ENCODE measurements around the gene NUP210. TPM values are rescaled to one million over a fixed set of nuclear protein-coding genes. Genes with fewer than 3 reads are reported as not detected.

NUP210 gene
- total and polyA plus RNA-seq, 2 experiments from 2014 or later = 13.8 to 73.9 TPM

DNA sequence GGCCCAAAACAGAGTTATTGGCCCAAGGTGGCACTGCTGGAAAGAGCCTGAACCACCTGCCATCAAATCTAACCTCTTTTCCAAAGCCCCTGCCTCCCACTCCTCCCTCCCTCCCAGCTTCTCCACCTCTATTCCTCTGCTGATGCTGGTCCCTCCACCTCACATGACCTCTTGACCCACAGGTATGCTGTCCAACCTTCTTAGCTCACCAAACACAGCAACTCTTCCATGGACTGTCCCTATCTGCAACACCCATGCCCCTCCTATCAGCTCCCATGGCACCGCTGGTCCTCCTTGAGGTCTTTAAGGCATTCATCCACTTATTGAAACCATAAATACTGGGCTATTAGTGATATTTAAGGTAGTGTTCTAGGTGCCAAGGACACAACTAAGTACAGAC, 12.6 kb downstream of the NUP210 start:
- Histone ChIP-seq H3K27ac (ENCODE audit: low read depth) (no peak overlapping the region), H3K79me2 (replicated peaks; ENCODE audit: insufficient read depth) (peaks cover 45% of the 10 kb centered on the region)
- no peak for ATAC-seq

More for the DNA sequence above, 12.6 kb downstream of the NUP210 start:
- H3K36me3 Mint-ChIP-seq (ENCODE audit: low read depth) = peaks cover 14% of the 10 kb centered on the region; the same call in 2 of the 3 replicates
- peaks cover 3% of the 10 kb centered on the region; the same call in 2 of the 3 replicates for H3K9me3 Mint-ChIP-seq
- Histone ChIP-seq H3K27me3 (ENCODE audit: insufficient read depth) (no peaks in the 10 kb centered on the region), H2AFZ (no peak overlapping the region), H3K9me2 (ENCODE audit: insufficient read depth) (no peaks in the 10 kb centered on the region), H3K4me2 (no peak overlapping the region), H3F3A (replicated peaks; ENCODE audit: low read depth) (no peaks in the 10 kb centered on the region), H3K4me3 (no peak overlapping the region), H3K4me1 (ENCODE audit: insufficient read depth) (0 out of 2 replicates have a peak, but pooled peaks cover 5% of the 10 kb centered on the region), H4K20me1 (replicated peaks; ENCODE audit: insufficient read depth) (peaks cover 3% of the 10 kb centered on the region), H3K36me3 (ENCODE audit: insufficient read depth) (no peaks in the 10 kb centered on the region; the same call in 1 of the 2 replicates)
- H3K27ac Mint-ChIP-seq = no peak overlapping the region; the same call in 1 of the 2 replicates
- peaks cover 17% of the 10 kb centered on the region for H3K4me1 Mint-ChIP-seq
- H3K27me3 Mint-ChIP-seq (ENCODE audit: insufficient read depth, low read depth, poor library complexity) = peaks cover 12% of the 10 kb centered on the region
- TF ChIP-seq EZH2 (IDR thresholded peaks at IDR 0.05; ENCODE audit: low read depth, unreplicated experiment) (no peak), ZNF331 (CRISPR knock-in tag; IDR thresholded peaks at IDR 0.05; ENCODE audit: low read depth) (no peak), ZNF114 (CRISPR knock-in tag; IDR thresholded peaks at IDR 0.05) (no peak), CREB1 (CRISPR knock-in tag; IDR thresholded peaks at IDR 0.05; ENCODE audit: low read depth) (no peak), JUNB (IDR thresholded peaks at IDR 0.05; ENCODE audit: unreplicated experiment) (no peak), NANOG (IDR thresholded peaks at IDR 0.05; ENCODE audit: borderline replicate concordance) (no peak), EZH2phosphoT487 (IDR thresholded peaks at IDR 0.05; ENCODE audit: unreplicated experiment) (no peak)
- TF ChIP-seq, protein P1, sequence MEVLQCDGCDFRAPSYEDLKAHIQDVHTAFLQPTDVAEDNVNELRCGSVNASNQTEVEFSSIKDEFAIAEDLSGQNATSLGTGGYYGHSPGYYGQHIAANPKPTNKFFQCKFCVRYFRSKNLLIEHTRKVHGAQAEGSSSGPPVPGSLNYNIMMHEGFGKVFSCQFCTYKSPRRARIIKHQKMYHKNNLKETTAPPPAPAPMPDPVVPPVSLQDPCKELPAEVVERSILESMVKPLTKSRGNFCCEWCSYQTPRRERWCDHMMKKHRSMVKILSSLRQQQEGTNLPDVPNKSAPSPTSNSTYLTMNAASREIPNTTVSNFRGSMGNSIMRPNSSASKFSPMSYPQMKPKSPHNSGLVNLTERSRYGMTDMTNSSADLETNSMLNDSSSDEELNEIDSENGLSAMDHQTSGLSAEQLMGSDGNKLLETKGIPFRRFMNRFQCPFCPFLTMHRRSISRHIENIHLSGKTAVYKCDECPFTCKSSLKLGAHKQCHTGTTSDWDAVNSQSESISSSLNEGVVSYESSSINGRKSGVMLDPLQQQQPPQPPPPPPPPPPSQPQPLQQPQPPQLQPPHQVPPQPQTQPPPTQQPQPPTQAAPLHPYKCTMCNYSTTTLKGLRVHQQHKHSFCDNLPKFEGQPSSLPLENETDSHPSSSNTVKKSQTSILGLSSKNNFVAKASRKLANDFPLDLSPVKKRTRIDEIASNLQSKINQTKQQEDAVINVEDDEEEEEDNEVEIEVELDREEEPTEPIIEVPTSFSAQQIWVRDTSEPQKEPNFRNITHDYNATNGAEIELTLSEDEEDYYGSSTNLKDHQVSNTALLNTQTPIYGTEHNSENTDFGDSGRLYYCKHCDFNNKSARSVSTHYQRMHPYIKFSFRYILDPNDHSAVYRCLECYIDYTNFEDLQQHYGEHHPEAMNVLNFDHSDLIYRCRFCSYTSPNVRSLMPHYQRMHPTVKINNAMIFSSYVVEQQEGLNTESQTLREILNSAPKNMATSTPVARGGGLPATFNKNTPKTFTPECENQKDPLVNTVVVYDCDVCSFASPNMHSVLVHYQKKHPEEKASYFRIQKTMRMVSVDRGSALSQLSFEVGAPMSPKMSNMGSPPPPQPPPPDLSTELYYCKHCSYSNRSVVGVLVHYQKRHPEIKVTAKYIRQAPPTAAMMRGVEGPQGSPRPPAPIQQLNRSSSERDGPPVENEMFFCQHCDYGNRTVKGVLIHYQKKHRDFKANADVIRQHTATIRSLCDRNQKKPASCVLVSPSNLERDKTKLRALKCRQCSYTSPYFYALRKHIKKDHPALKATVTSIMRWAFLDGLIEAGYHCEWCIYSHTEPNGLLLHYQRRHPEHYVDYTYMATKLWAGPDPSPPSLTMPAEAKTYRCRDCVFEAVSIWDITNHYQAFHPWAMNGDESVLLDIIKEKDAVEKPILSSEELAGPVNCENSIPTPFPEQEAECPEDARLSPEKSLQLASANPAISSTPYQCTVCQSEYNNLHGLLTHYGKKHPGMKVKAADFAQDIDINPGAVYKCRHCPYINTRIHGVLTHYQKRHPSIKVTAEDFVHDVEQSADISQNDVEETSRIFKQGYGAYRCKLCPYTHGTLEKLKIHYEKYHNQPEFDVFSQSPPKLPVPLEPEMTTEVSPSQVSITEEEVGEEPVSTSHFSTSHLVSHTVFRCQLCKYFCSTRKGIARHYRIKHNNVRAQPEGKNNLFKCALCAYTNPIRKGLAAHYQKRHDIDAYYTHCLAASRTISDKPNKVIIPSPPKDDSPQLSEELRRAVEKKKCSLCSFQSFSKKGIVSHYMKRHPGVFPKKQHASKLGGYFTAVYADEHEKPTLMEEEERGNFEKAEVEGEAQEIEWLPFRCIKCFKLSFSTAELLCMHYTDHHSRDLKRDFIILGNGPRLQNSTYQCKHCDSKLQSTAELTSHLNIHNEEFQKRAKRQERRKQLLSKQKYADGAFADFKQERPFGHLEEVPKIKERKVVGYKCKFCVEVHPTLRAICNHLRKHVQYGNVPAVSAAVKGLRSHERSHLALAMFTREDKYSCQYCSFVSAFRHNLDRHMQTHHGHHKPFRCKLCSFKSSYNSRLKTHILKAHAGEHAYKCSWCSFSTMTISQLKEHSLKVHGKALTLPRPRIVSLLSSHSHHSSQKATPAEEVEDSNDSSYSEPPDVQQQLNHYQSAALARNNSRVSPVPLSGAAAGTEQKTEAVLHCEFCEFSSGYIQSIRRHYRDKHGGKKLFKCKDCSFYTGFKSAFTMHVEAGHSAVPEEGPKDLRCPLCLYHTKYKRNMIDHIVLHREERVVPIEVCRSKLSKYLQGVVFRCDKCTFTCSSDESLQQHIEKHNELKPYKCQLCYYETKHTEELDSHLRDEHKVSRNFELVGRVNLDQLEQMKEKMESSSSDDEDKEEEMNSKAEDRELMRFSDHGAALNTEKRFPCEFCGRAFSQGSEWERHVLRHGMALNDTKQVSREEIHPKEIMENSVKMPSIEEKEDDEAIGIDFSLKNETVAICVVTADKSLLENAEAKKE (CRISPR knock-in tag; IDR thresholded peaks at IDR 0.05) = no peak
- TF ChIP-seq, protein P2, sequence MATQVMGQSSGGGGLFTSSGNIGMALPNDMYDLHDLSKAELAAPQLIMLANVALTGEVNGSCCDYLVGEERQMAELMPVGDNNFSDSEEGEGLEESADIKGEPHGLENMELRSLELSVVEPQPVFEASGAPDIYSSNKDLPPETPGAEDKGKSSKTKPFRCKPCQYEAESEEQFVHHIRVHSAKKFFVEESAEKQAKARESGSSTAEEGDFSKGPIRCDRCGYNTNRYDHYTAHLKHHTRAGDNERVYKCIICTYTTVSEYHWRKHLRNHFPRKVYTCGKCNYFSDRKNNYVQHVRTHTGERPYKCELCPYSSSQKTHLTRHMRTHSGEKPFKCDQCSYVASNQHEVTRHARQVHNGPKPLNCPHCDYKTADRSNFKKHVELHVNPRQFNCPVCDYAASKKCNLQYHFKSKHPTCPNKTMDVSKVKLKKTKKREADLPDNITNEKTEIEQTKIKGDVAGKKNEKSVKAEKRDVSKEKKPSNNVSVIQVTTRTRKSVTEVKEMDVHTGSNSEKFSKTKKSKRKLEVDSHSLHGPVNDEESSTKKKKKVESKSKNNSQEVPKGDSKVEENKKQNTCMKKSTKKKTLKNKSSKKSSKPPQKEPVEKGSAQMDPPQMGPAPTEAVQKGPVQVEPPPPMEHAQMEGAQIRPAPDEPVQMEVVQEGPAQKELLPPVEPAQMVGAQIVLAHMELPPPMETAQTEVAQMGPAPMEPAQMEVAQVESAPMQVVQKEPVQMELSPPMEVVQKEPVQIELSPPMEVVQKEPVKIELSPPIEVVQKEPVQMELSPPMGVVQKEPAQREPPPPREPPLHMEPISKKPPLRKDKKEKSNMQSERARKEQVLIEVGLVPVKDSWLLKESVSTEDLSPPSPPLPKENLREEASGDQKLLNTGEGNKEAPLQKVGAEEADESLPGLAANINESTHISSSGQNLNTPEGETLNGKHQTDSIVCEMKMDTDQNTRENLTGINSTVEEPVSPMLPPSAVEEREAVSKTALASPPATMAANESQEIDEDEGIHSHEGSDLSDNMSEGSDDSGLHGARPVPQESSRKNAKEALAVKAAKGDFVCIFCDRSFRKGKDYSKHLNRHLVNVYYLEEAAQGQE (IDR thresholded peaks at IDR 0.05; ENCODE audit: unreplicated experiment) = no peak
- TF ChIP-seq, protein P3, sequence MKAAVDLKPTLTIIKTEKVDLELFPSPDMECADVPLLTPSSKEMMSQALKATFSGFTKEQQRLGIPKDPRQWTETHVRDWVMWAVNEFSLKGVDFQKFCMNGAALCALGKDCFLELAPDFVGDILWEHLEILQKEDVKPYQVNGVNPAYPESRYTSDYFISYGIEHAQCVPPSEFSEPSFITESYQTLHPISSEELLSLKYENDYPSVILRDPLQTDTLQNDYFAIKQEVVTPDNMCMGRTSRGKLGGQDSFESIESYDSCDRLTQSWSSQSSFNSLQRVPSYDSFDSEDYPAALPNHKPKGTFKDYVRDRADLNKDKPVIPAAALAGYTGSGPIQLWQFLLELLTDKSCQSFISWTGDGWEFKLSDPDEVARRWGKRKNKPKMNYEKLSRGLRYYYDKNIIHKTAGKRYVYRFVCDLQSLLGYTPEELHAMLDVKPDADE (IDR thresholded peaks at IDR 0.05) = no peak
- TF ChIP-seq, protein P4, sequence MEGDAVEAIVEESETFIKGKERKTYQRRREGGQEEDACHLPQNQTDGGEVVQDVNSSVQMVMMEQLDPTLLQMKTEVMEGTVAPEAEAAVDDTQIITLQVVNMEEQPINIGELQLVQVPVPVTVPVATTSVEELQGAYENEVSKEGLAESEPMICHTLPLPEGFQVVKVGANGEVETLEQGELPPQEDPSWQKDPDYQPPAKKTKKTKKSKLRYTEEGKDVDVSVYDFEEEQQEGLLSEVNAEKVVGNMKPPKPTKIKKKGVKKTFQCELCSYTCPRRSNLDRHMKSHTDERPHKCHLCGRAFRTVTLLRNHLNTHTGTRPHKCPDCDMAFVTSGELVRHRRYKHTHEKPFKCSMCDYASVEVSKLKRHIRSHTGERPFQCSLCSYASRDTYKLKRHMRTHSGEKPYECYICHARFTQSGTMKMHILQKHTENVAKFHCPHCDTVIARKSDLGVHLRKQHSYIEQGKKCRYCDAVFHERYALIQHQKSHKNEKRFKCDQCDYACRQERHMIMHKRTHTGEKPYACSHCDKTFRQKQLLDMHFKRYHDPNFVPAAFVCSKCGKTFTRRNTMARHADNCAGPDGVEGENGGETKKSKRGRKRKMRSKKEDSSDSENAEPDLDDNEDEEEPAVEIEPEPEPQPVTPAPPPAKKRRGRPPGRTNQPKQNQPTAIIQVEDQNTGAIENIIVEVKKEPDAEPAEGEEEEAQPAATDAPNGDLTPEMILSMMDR (conservative IDR thresholded peaks at IDR 0.05; ENCODE audit: low read depth in 2 of 2) = no peak
- DNase-seq (ENCODE audit: low spot score) = no peak
- no peak overlapping the region for H3K4me3 Mint-ChIP-seq

Data from GM23338 (cell line).